HCT116 (cell line): Measurements from ENCODE around the gene C11orf21. TPM values are rescaled to one million over a fixed set of nuclear protein-coding genes. Genes with fewer than 3 reads are reported as not detected.

Experiments
- ATAC-seq: fragments of 200-7000 bp; cut with Tn5 transposase; 2 replicates; pipeline ENCODE4 v1.9.1; 2020; ENCODE audit warnings: mild to moderate bottlenecking, moderate library complexity
- BruUV-seq: library from RNA; stranded (reverse); fragments of 400-500 nt; replicated peaks from 2 replicates; lab custom pipeline; 2021; lab: Mats Ljungman, UMichigan
- CTCF ChIA-PET: fragments of 300-600 bp; sonication (Branson Sonifier 250); formaldehyde crosslinking; loops from one replicate; lab custom pipeline; 2021; ENCODE audit warnings: antibody characterized with exemption; lab: Charles Lee
- POLR2A ChIA-PET: fragments of 300-600, 350-600 bp; sonication (Branson Sonifier 250); formaldehyde crosslinking; loops from one replicate; lab custom pipeline; 2021; ENCODE audit warnings: antibody characterized with exemption; lab: Charles Lee
- RAD21 ChIA-PET, 2 experiments: fragments of 300-600 bp; sonication (Branson Sonifier 250); formaldehyde crosslinking; loops; one replicate each; lab custom pipeline; 2023; ENCODE audit warnings: low total read pairs in 2 of 2; ENCODE audit not compliant: uncharacterized antibody in 2 of 2, unreplicated experiment in 2 of 2, low non-redundant PET in 1 of 2; lab: Charles Lee
- DNase-seq: peaks from one replicate; pipeline ENCODE4 v3.0.0-alpha.2; 2010; ENCODE audit warnings: low read depth, low spot score
- H2AFZ ChIP-seq: fragments of 200-600 bp; shearing (Covaris generic), sonication (generic); 2 replicates; pipeline ENCODE4 v1.6.1; 2017; ENCODE audit warnings: low read depth, mixed run types, mixed read lengths, antibody characterized with exemption, low read length; ENCODE audit not compliant: poor library complexity, severe bottlenecking
- H3K27ac ChIP-seq: 2 replicates; pipeline ENCODE4 v1.5.1; 2012; ENCODE audit warnings: low read depth, low read length
- H3K27me3 ChIP-seq: fragments of 200-600 bp; sonication (generic); 2 replicates; pipeline ENCODE4 v1.6.1; 2016; ENCODE audit warnings: mixed run types, low read length, mixed read lengths; ENCODE audit not compliant: insufficient read depth
- H3K36me3 ChIP-seq, 2 experiments: fragments of 200-500 bp in 1 of 2; fragments of 200-600 bp in 1 of 2; sonication (Bioruptor generic) in 1 of 2; sonication (generic) in 1 of 2; 2 replicates each; pipeline versions ENCODE4 v1.5.1 to v1.6.1; 2014 to 2016; ENCODE audit warnings: low read length in 2 of 2, inconsistent platforms in 1 of 2, mixed read lengths in 1 of 2, mixed run types in 1 of 2; ENCODE audit not compliant: insufficient read depth in 2 of 2, control insufficient read depth in 1 of 2
- H3K4me1 ChIP-seq, 2 experiments: fragments of 200-600 bp in 1 of 2; sonication (generic) in 1 of 2; 2 replicates each; pipeline versions ENCODE4 v1.5.1 to v1.6.1; 2012 to 2017; ENCODE audit warnings: low read length in 2 of 2, inconsistent platforms in 1 of 2, mild to moderate bottlenecking in 1 of 2, mixed read lengths in 1 of 2, mixed run types in 1 of 2, moderate library complexity in 1 of 2; ENCODE audit not compliant: insufficient read depth in 2 of 2, control insufficient read depth in 1 of 2
- H3K4me2 ChIP-seq: fragments of 200-600 bp; sonication (generic); 2 replicates; pipeline ENCODE4 v1.6.1; 2017; ENCODE audit warnings: mixed run types, low read length, mixed read lengths
- H3K4me3 ChIP-seq, 2 experiments: fragments of 200-600 bp in 1 of 2; sonication (generic) in 1 of 2; replicated peaks in 1 of 2; 2 replicates each; pipeline ENCODE4 v1.5.1; 2011 to 2016; ENCODE audit warnings: low read length in 2 of 2, control low read depth in 1 of 2, low read depth in 1 of 2, mild to moderate bottlenecking in 1 of 2, mixed read lengths in 1 of 2, mixed run types in 1 of 2
- H3K79me2 ChIP-seq: fragments of 200-600 bp; sonication (generic); 2 replicates; pipeline ENCODE4 v1.6.1; 2017; ENCODE audit warnings: mild to moderate bottlenecking, mixed run types, low read length, moderate library complexity, mixed read lengths; ENCODE audit not compliant: insufficient read depth
- H3K9ac ChIP-seq: fragments of 200-600 bp; sonication (generic); 2 replicates; pipeline ENCODE4 v1.6.1; 2016; ENCODE audit warnings: low read length, mixed read lengths
- H3K9me2 ChIP-seq: fragments of 200-600 bp; sonication (generic), shearing (Covaris generic); 2 replicates; pipeline ENCODE4 v1.6.1; 2017; ENCODE audit warnings: mixed run types, mild to moderate bottlenecking, moderate library complexity; ENCODE audit not compliant: insufficient read depth
- H3K9me3 ChIP-seq, 2 experiments: fragments of 200-500 bp in 1 of 2; fragments of 200-600 bp in 1 of 2; sonication (Bioruptor generic) in 1 of 2; sonication (generic) in 1 of 2; 2 replicates each; pipeline ENCODE4 v1.6.1; 2014 to 2017; ENCODE audit warnings: low read length in 2 of 2, mixed read lengths in 2 of 2, inconsistent platforms in 1 of 2, low read depth in 1 of 2, mild to moderate bottlenecking in 1 of 2, mixed run types in 1 of 2, moderate library complexity in 1 of 2; ENCODE audit not compliant: control insufficient read depth in 1 of 2, insufficient read depth in 1 of 2
- H4K20me1 ChIP-seq: fragments of 200-600 bp; sonication (generic), shearing (Covaris generic); 2 replicates; pipeline ENCODE4 v1.6.1; 2017; ENCODE audit warnings: mixed run types, mild to moderate bottlenecking, moderate library complexity; ENCODE audit not compliant: insufficient read depth
- ATF3 ChIP-seq: IDR thresholded peaks from 2 replicates; pipeline ENCODE4 v1.6.1; 2012
- CEBPB ChIP-seq: IDR thresholded peaks from 2 replicates; pipeline ENCODE4 v1.6.1; 2012; ENCODE audit warnings: low read depth
- CTCF ChIP-seq, 3 experiments: fragments of 200-600 bp in 1 of 3; sonication (generic) in 1 of 3; IDR thresholded peaks in 2 of 3; conservative IDR thresholded peaks in 1 of 3; 2 replicates each; pipeline ENCODE4 v1.5.1; 2012 to 2017; ENCODE audit warnings: low read depth in 2 of 3, low read length in 2 of 3, antibody characterized with exemption in 1 of 3, borderline replicate concordance in 1 of 3, control low read depth in 1 of 3, mild to moderate bottlenecking in 1 of 3, mixed read lengths in 1 of 3, mixed run types in 1 of 3, moderate library complexity in 1 of 3; ENCODE audit not compliant: insufficient read depth in 1 of 3
- EGR1 ChIP-seq: IDR thresholded peaks from 2 replicates; pipeline ENCODE4 v1.6.1; 2012; ENCODE audit warnings: low read depth
- ELF1 ChIP-seq: IDR thresholded peaks from 2 replicates; pipeline ENCODE4 v1.6.1; 2012; ENCODE audit warnings: low read depth, borderline replicate concordance
- EZH2 ChIP-seq: fragments of 200-600 bp; sonication (generic); IDR thresholded peaks from 2 replicates; pipeline ENCODE4 v1.6.1; 2017; ENCODE audit warnings: antibody characterized with exemption, mixed run types
- EZH2phosphoT487 ChIP-seq: fragments of 200-600 bp; IDR thresholded peaks from 2 replicates; pipeline ENCODE4 v1.6.1; 2018; ENCODE audit warnings: antibody characterized with exemption, borderline replicate concordance
- FOSL1 ChIP-seq: IDR thresholded peaks from 2 replicates; pipeline ENCODE4 v1.6.1; 2012; ENCODE audit warnings: low read depth
- JUND ChIP-seq: IDR thresholded peaks from 2 replicates; pipeline ENCODE4 v1.6.1; 2012
- MAX ChIP-seq: IDR thresholded peaks from 2 replicates; pipeline ENCODE4 v1.6.1; 2012
- POLR2A ChIP-seq: IDR thresholded peaks from 2 replicates; pipeline ENCODE4 v1.7.0; 2011; ENCODE audit warnings: borderline replicate concordance; ENCODE audit not compliant: insufficient read depth, insufficient read length; ENCODE audit errors: extremely low read depth
- RAD21 ChIP-seq: IDR thresholded peaks from 2 replicates; pipeline ENCODE4 v1.6.1; 2012; ENCODE audit warnings: low read depth, mild to moderate bottlenecking
- REST ChIP-seq: IDR thresholded peaks from 2 replicates; pipeline ENCODE4 v1.6.1; 2012; ENCODE audit warnings: low read depth
- SIN3A ChIP-seq: IDR thresholded peaks from 2 replicates; pipeline ENCODE4 v1.6.1; 2012; ENCODE audit warnings: low read depth
- SP1 ChIP-seq: IDR thresholded peaks from 2 replicates; pipeline ENCODE4 v1.6.1; 2012; ENCODE audit warnings: low read depth
- SRF ChIP-seq: IDR thresholded peaks from 2 replicates; pipeline ENCODE4 v1.6.1; 2012; ENCODE audit warnings: low read depth
- TCF7L2 ChIP-seq: IDR thresholded peaks from 2 replicates; pipeline ENCODE4 v1.7.0; 2011; ENCODE audit warnings: borderline replicate concordance, inconsistent platforms; ENCODE audit not compliant: insufficient read depth, insufficient read length; ENCODE audit errors: extremely low read depth
- YY1 ChIP-seq: IDR thresholded peaks from 2 replicates; pipeline ENCODE4 v1.6.1; 2011; ENCODE audit warnings: low read length, low read depth, moderate library complexity, mild to moderate bottlenecking; ENCODE audit not compliant: insufficient replicate concordance; ENCODE audit errors: extremely low read depth
- ZFX ChIP-seq: fragments of 450-650 bp; IDR thresholded peaks from 2 replicates; pipeline ENCODE4 v1.6.1; 2017
- ZNF274 ChIP-seq: fragments of 200-500 bp; sonication (Bioruptor generic); IDR thresholded peaks from 2 replicates; pipeline ENCODE4 v1.6.1; 2014; ENCODE audit warnings: mild to moderate bottlenecking, low read depth, low read length, inconsistent platforms
- intact Hi-C: fragments of 100-400 bp; cut with micrococcal nuclease; formaldehyde crosslinking; loops from 2 replicates; pipeline ENCODE4 v1.10.0; 2022
- total RNA-seq: library from RNA; stranded (reverse); gene quantifications from one replicate; pipeline ENCODE4 v1.2.1, GENCODE V29; 2021; ENCODE audit not compliant: unreplicated experiment

C11orf21 gene
- total RNA-seq, 1 experiment from 2014 or later = not detected

DNA sequence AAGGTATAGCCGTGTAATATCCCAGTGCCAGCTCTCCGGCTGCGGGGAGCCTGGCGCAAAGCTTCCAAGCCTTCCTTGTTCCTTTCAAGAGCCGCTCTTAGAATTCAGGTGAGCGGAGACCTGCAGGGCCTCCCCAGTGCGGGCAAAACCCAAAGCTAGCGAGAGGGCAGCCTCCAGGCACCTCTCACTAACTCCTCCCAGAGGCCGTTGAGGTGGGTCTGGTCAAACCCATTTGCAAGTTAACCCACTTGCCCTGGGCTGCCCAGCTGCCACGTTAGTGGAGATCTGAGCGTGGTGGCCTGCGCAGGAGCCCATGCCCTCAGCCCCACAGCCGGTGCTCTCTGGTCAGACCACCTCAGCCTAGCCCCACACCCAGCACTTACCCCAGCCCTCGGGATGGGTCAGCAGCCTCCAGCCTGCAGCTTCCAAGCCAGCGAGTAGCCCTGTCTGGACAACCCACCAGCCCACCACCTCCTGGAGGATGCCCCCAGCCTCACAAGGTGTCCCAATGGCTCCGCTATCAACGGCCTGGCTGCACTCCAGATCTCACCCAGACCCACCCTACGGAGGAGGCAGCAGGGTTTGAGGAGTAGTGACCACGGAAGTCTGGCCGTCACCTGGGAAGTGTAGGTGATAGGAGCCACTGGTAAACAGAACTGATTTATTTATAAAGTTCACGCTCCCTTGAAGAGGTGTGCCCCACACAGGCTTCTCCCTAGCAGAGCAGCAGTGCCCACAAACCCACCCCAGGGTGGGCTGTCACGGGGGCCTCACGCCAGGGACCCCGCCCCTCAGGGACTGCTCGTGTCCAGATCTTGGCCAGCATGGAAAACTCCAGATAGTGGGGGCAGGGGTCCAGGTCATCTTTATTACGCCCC, 33.6 kb downstream of the C11orf21 start:
- no peak for TF ChIP-seq TCF7L2
- TF ChIP-seq REST = no peak
- no peak for TF ChIP-seq EGR1
- TF ChIP-seq RAD21 = no peak
- no peak for TF ChIP-seq CEBPB
- TF ChIP-seq FOSL1 = no peak
- TF ChIP-seq EZH2 = no peak
- no peak for TF ChIP-seq SIN3A
- TF ChIP-seq YY1 = no peak
- TF ChIP-seq ZFX = no peak
- no peak for TF ChIP-seq EZH2phosphoT487
- no peak for TF ChIP-seq ZNF274
- no peak for TF ChIP-seq SRF
- TF ChIP-seq MAX = no peak
- TF ChIP-seq JUND = no peak
- TF ChIP-seq CTCF (IDR thresholded peaks at IDR 0.05 in 2 of 3, conservative IDR thresholded peaks at IDR 0.05 in 1 of 3; ENCODE audit: borderline replicate concordance in 1 of 3, insufficient read depth in 1 of 3, low read depth in 2 of 3, low read length in 2 of 3) = no peak
- no peak for TF ChIP-seq POLR2A
- TF ChIP-seq ELF1 = no peak
- no peak for TF ChIP-seq SP1
- TF ChIP-seq ATF3 = no peak
- no peak overlapping the region; the same call in 1 of the 2 replicates for H3K27ac ChIP-seq
- peak overlapping the region in 1 of 2 experiments; percentile 56; a peak in 2 of 4 replicates for H3K4me3 ChIP-seq
- ChIA-PET RAD21 (no interaction called here), CTCF (no interaction called here), POLR2A (interaction anchor here (0.6 kb wide), 1 partner anchor 746 kb away, joined by 3 read pairs; no protein-coding TSS in a partner anchor)
- intact Hi-C loops = no loop called here
- H4K20me1 ChIP-seq = no peaks in the 10 kb centered on the region
- H3K4me2 ChIP-seq = peak overlapping the region; percentile 69
- DNase-seq (no peak), ATAC-seq (no peak)
- BruUV-seq = no TSS peak
- H2AFZ ChIP-seq = no peak overlapping the region
- no peaks in the 10 kb centered on the region for H3K79me2 ChIP-seq
- no peaks in the 10 kb centered on the region for H3K36me3 ChIP-seq
- no peaks in the 10 kb centered on the region for H3K27me3 ChIP-seq
- peaks cover 0 to 10% of the 10 kb centered on the region in 2 experiments; a peak in 2 of 4 replicates for H3K4me1 ChIP-seq
- H3K9me2 ChIP-seq = no peaks in the 10 kb centered on the region
- H3K9me3 ChIP-seq = no peaks in the 10 kb centered on the region
- H3K9ac ChIP-seq = no peak overlapping the region
